Effector memory CD8-positive, alpha-beta T cell (primary cell): Measurements from ENCODE around the gene ADARB1.

Source experiments
- ATAC-seq: fragments of 150-1000 bp; cut with Tn5 transposase; replicated peaks from 2 replicates; pipeline ENCODE4 v1.10.0; 2021; ENCODE audit warnings: mild to moderate bottlenecking, moderate library complexity
- DNase-seq, 3 experiments: peaks; one replicate each; pipeline ENCODE4 v3.0.0; 2021
- H3K27ac Mint-ChIP-seq, 2 donors: one replicate each; pipeline ENCODE4 v1.8.0; 2022; ENCODE audit warnings: mild to moderate bottlenecking in 2 of 2, mixed read lengths in 2 of 2, moderate library complexity in 2 of 2
- H3K27me3 Mint-ChIP-seq, 2 donors: one replicate each; pipeline ENCODE4 v1.8.0; 2022; ENCODE audit warnings: mixed read lengths in 2 of 2
- H3K36me3 Mint-ChIP-seq: one replicate; pipeline ENCODE4 v1.8.0; 2022; ENCODE audit warnings: mild to moderate bottlenecking, moderate library complexity, mixed read lengths; ENCODE audit not compliant: insufficient read depth
- H3K4me1 Mint-ChIP-seq, 2 donors: one replicate each; pipeline ENCODE4 v1.8.0; 2022; ENCODE audit warnings: low read depth in 2 of 2, mixed read lengths in 2 of 2
- H3K4me3 Mint-ChIP-seq, 2 donors: one replicate each; pipeline ENCODE4 v1.8.0; 2022; ENCODE audit warnings: mild to moderate bottlenecking in 2 of 2, mixed read lengths in 2 of 2, moderate library complexity in 2 of 2
- H3K9me3 Mint-ChIP-seq, 2 donors: one replicate each; pipeline ENCODE4 v1.8.0; 2022; ENCODE audit warnings: mixed read lengths in 2 of 2

The ADARB1 gene

GRCh38 chr21:45108034-45108790, 33.8 kb downstream of the ADARB1 start:
- DNase-seq = no peak
- Mint-ChIP-seq H3K4me3 (peak overlapping the region in 1 of 2 donors; percentile 62), H3K9me3 (no peaks in the 10 kb centered on the region), H3K36me3 (no peaks in the 10 kb centered on the region), H3K4me1 (peaks cover 46 to 57% of the 10 kb centered on the region in 2 donors), H3K27me3 (no peaks in the 10 kb centered on the region), H3K27ac (no peak overlapping the region)
- ATAC-seq = no peak

DNA sequence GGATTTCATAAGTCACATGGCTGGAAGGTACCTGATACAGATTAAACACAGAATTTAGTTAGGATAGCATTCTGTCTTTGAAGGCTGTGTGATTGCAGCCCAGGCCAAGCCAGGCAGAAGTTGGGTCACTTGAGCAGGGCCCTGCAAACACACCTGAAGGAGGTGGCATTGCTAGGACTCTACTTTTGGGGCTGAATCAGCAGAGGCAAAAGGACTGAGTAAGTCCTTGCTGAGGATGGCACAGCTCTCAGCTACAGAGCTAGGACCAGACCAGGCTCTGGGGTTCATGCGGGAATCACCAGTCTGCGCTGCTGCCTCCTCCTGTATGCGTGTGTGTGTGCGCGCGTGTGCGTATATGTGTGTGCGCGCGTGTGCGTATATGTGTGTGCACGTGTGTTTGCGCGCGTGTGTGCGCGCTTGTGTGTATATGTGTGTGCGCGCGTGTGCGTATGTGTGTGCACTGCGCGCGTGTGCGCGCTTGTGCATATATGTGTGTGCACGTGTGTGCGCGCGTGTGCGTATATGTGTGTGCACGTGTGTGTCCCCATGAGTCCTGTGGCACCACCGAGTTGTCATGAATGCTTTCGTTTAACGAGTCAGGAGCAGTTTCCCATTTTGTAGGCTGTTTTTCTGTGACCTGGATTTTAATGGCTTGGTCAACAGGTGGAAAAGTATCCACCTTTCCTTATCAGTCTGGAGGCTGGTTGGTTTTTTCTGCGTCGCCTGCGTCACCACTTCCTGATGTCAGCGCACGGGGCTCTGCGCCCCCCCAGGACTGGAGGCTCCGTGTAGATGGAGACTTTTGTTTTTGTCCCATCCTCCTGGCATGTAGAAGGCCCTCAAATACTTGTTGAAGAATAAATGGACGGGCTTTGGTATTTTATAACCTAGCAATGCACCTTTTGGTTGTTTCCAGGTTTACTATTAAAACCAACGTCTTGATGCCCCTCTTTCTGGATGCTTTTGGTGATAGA, 34.7 kb downstream of the ADARB1 start:
- Mint-ChIP-seq H3K9me3 (no peaks in the 10 kb centered on the region), H3K4me3 (peak overlapping the region; percentile 62 to 73), H3K27ac (peak overlapping the region; percentile 3 to 66), H3K4me1 (peaks cover 45 to 50% of the 10 kb centered on the region in 2 donors), H3K27me3 (no peaks in the 10 kb centered on the region), H3K36me3 (no peaks in the 10 kb centered on the region)
- ATAC-seq (peak; percentile 57), DNase-seq (no peak)

- peaks cover 3% of the 10 kb centered on the region for H3K36me3 Mint-ChIP-seq
- peak in 1 of 3 experiments; percentile 14 for DNase-seq
- no peaks in the 10 kb centered on the region for H3K27me3 Mint-ChIP-seq
- no peaks in the 10 kb centered on the region for H3K9me3 Mint-ChIP-seq
- peak overlapping the region; percentile 62 to 73 for H3K4me3 Mint-ChIP-seq
- peaks cover 41 to 45% of the 10 kb centered on the region in 2 donors for H3K4me1 Mint-ChIP-seq
- H3K27ac Mint-ChIP-seq = peak overlapping the region; percentile 3 to 66
- ATAC-seq = peak; percentile 89
These were observed 35.6 kb downstream of the ADARB1 start for GRCh38 chr21:45109831-45110492.

GRCh38 chr21:45110873-45111624, 36.7 kb downstream of the ADARB1 start:
- peak overlapping the region; percentile 43 to 61 for H3K4me3 Mint-ChIP-seq
- peaks cover 44 to 50% of the 10 kb centered on the region in 2 donors for H3K4me1 Mint-ChIP-seq
- peaks cover 3% of the 10 kb centered on the region for H3K36me3 Mint-ChIP-seq
- DNase-seq = no peak
- H3K27ac Mint-ChIP-seq = peak overlapping the region in 1 of 2 donors; percentile 62
- ATAC-seq = no peak
- H3K9me3 Mint-ChIP-seq = no peaks in the 10 kb centered on the region
- no peaks in the 10 kb centered on the region for H3K27me3 Mint-ChIP-seq

DNA sequence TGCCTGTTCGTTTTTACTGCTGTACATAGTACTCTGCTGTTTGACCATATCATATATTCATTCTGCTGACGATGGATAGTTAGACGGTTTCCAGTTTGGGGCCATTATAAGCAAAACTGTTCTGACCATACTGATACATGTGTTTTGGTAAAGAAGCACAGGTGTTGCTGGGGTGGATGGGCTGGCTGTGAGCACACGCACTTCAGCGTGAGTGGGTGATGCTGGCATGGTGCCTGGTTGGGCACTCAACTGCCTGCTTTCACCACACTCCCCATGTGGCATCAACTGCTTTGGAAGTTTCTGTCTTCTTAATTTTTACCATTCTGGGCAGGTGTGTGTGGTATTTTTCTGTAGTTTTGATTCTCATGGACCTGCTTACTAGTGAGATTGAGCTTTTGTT, 37.3 kb downstream of the ADARB1 start:
- Mint-ChIP-seq H3K36me3 (peaks cover 3% of the 10 kb centered on the region), H3K9me3 (no peaks in the 10 kb centered on the region), H3K27ac (no peak overlapping the region), H3K27me3 (no peaks in the 10 kb centered on the region), H3K4me3 (no peak overlapping the region), H3K4me1 (peaks cover 41 to 48% of the 10 kb centered on the region in 2 donors)
- ATAC-seq (no peak), DNase-seq (no peak)

GRCh38 chr21:45112371-45112770, 38.0 kb downstream of the ADARB1 start:
- no peak for ATAC-seq
- H3K4me1 Mint-ChIP-seq = peaks cover 39 to 48% of the 10 kb centered on the region in 2 donors
- H3K27ac Mint-ChIP-seq = peak overlapping the region in 1 of 2 donors; percentile 23
- H3K9me3 Mint-ChIP-seq = no peaks in the 10 kb centered on the region
- peaks cover 3% of the 10 kb centered on the region for H3K36me3 Mint-ChIP-seq
- H3K27me3 Mint-ChIP-seq = no peaks in the 10 kb centered on the region
- no peak overlapping the region for H3K4me3 Mint-ChIP-seq
- no peak for DNase-seq

GRCh38 chr21:45113543-45113942, 39.2 kb downstream of the ADARB1 start:
- Mint-ChIP-seq H3K27ac (no peak overlapping the region), H3K4me1 (peaks cover 42 to 48% of the 10 kb centered on the region in 2 donors), H3K27me3 (no peaks in the 10 kb centered on the region), H3K4me3 (no peak overlapping the region), H3K36me3 (peaks cover 3% of the 10 kb centered on the region), H3K9me3 (no peaks in the 10 kb centered on the region)
- DNase-seq (no peak), ATAC-seq (no peak)

- no peaks in the 10 kb centered on the region for H3K9me3 Mint-ChIP-seq
- H3K4me1 Mint-ChIP-seq = peaks cover 41 to 43% of the 10 kb centered on the region in 2 donors
- DNase-seq (no peak), ATAC-seq (no peak)
- no peak overlapping the region for H3K27ac Mint-ChIP-seq
- H3K36me3 Mint-ChIP-seq = peaks cover 3% of the 10 kb centered on the region
- H3K4me3 Mint-ChIP-seq = no peak overlapping the region
- H3K27me3 Mint-ChIP-seq = no peaks in the 10 kb centered on the region
These were observed 39.7 kb downstream of the ADARB1 start for GRCh38 chr21:45114072-45114471.

DNA sequence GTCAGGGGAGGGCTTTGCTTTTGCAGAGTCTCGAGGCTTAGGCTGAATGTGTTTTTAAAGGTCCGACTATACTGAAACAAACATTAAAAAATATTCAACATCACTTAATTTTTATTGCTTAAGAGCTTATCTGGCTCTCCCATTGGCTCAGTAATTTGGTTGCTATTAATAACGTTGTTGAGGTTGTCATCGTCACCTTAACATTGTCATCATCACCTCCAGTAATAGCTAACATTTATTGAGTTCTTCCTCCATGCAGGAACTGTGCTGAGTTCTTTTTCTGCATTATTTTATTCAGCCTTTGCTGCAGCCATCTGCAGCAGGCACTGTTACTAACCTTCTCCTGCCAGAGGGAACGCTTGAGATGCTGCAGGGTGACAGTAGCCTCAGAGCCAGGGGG, 40.1 kb downstream of the ADARB1 start:
- Mint-ChIP-seq H3K27ac (peak overlapping the region; percentile 39 to 41), H3K4me1 (peaks cover 37 to 39% of the 10 kb centered on the region in 2 donors)

GRCh38 chr21:45115141-45115540, 40.8 kb downstream of the ADARB1 start:
- H3K27ac Mint-ChIP-seq = peak overlapping the region in 1 of 2 donors; percentile 39
- peaks cover 3% of the 10 kb centered on the region for H3K36me3 Mint-ChIP-seq
- no peak for DNase-seq
- peaks cover 30 to 34% of the 10 kb centered on the region in 2 donors for H3K4me1 Mint-ChIP-seq
- no peaks in the 10 kb centered on the region for H3K9me3 Mint-ChIP-seq
- H3K4me3 Mint-ChIP-seq = no peak overlapping the region
- H3K27me3 Mint-ChIP-seq = no peaks in the 10 kb centered on the region
- no peak for ATAC-seq

More for the DNA sequence above, 40.1 kb downstream of the ADARB1 start:
- Mint-ChIP-seq H3K36me3 (peaks cover 3% of the 10 kb centered on the region), H3K9me3 (no peaks in the 10 kb centered on the region), H3K4me3 (no peak overlapping the region), H3K27me3 (no peaks in the 10 kb centered on the region)
- ATAC-seq (no peak), DNase-seq (no peak)

- H3K9me3 Mint-ChIP-seq = no peaks in the 10 kb centered on the region
- no peak for ATAC-seq
These were observed 41.7 kb downstream of the ADARB1 start for GRCh38 chr21:45116066-45116465.

GRCh38 chr21:45117314-45117713, 42.9 kb downstream of the ADARB1 start:
- no peak for ATAC-seq
- H3K27me3 Mint-ChIP-seq = no peaks in the 10 kb centered on the region
- H3K9me3 Mint-ChIP-seq = no peaks in the 10 kb centered on the region
- H3K4me1 Mint-ChIP-seq = peaks cover 25 to 27% of the 10 kb centered on the region in 2 donors
- DNase-seq = no peak
- H3K36me3 Mint-ChIP-seq = peaks cover 5% of the 10 kb centered on the region
- no peak overlapping the region for H3K27ac Mint-ChIP-seq
- H3K4me3 Mint-ChIP-seq = no peak overlapping the region

More at GRCh38 chr21:45116066-45116465, 41.7 kb downstream of the ADARB1 start:
- Mint-ChIP-seq H3K4me1 (peaks cover 28 to 30% of the 10 kb centered on the region in 2 donors), H3K27me3 (no peaks in the 10 kb centered on the region), H3K4me3 (no peak overlapping the region), H3K36me3 (peaks cover 5% of the 10 kb centered on the region), H3K27ac (no peak overlapping the region)
- no peak for DNase-seq
